ENCODE results near the gene MS4A15. TPM values are rescaled to one million over a fixed set of nuclear protein-coding genes. Genes with fewer than 3 reads are reported as not detected.
"Not testable (repeated sequence)": the region's sequence is repeated elsewhere in the genome, so short reads cannot be mapped to it uniquely, and the experiment has no call there.

MS4A15 gene
- total RNA-seq: not detected

- 55 to 58% methylated on average over 9 of the region's 14 CpGs for WGBS, 2 donors
Observed at GRCh38 chr11:60756307-60757032, at the start of gene MS4A15. MS4A15 (plus strand) TSS chr11:60756867; CDS start chr11:60763734, 6,867 bp downstream.

GRCh38 chr11:60706931-60707330 is 49.7 kb upstream of the MS4A15 start:
- DNase-seq: no peak
- H3K27ac ChIP-seq: no peak overlapping the region
- intact Hi-C loops (cut with DNase I): no loop called here
- no peak overlapping the region for H3K4me3 ChIP-seq
- H3K36me3 ChIP-seq: no peaks in the 10 kb centered on the region
- no peak for TF ChIP-seq POLR2A (IDR thresholded peaks at IDR 0.05)
- no peak for TF ChIP-seq CTCF (IDR thresholded peaks at IDR 0.05)
- H3K9me3 ChIP-seq: no peaks in the 10 kb centered on the region
- 60 to 78% methylated on average over 5 of the region's 5 CpGs for WGBS, 2 donors
- H3K27me3 ChIP-seq: no peaks in the 10 kb centered on the region
- H3K4me1 ChIP-seq: no peaks in the 10 kb centered on the region

More at GRCh38 chr11:60756307-60757032, at the start of gene MS4A15:
- Histone ChIP-seq H3K27me3 (peaks cover 0 to 38% (median 0%) of the 10 kb centered on the region in 4 donors), H3K4me3 (no peak within 1 kb of the TSS), H3K27ac (no peak within 1 kb of the TSS), H3K4me1 (no peaks in the 10 kb centered on the region), H3K36me3 (no peaks in the 10 kb centered on the region), H3K9me3 (no peaks in the 10 kb centered on the region)
- no peak for TF ChIP-seq POLR2A (IDR thresholded peaks at IDR 0.05)
- peak in 1 of 6 experiments; percentile 22 for TF ChIP-seq CTCF (IDR thresholded peaks at IDR 0.05)
- intact Hi-C loops (cut with DNase I): no loop called here
- DNase-seq: no peak

GRCh38 chr11:60710482-60710881 is 46.2 kb upstream of the MS4A15 start:
- WGBS, 2 donors: 57 to 76% methylated on average over 4 of the region's 4 CpGs
- H3K9me3 ChIP-seq: no peaks in the 10 kb centered on the region
- DNase-seq: no peak
- no peaks in the 10 kb centered on the region for H3K36me3 ChIP-seq
- H3K4me3 ChIP-seq: no peak overlapping the region
- no peaks in the 10 kb centered on the region for H3K4me1 ChIP-seq
- TF ChIP-seq CTCF (IDR thresholded peaks at IDR 0.05) (peak in 1 of 6 experiments; percentile 12), POLR2A (IDR thresholded peaks at IDR 0.05) (no peak)
- intact Hi-C loops (cut with DNase I): no loop called here
- H3K27ac ChIP-seq: no peak overlapping the region
- no peaks in the 10 kb centered on the region for H3K27me3 ChIP-seq

- 48 to 76% methylated on average over 2 to 4 of the region's 4 CpGs for WGBS, 2 donors
- TF ChIP-seq POLR2A (IDR thresholded peaks at IDR 0.05): no peak
- TF ChIP-seq CTCF (IDR thresholded peaks at IDR 0.05): no peak
- no peaks in the 10 kb centered on the region for H3K4me1 ChIP-seq
Observed at GRCh38 chr11:60711276-60711675, 45.4 kb upstream of the MS4A15 start.

GRCh38 chr11:60713423-60713822 is 43.2 kb upstream of the MS4A15 start:
- H3K9me3 ChIP-seq; H3K27ac ChIP-seq; H3K4me1 ChIP-seq; DNase-seq; intact Hi-C loops (cut with DNase I); H3K27me3 ChIP-seq; H3K36me3 ChIP-seq; H3K4me3 ChIP-seq: not testable (repeated sequence)
- 74 to 89% methylated on average over 5 to 6 of the region's 6 CpGs for WGBS, 2 donors

More at GRCh38 chr11:60711276-60711675, 45.4 kb upstream of the MS4A15 start:
- H3K27me3 ChIP-seq: no peaks in the 10 kb centered on the region
- H3K4me3 ChIP-seq: no peak overlapping the region
- intact Hi-C loops (cut with DNase I): no loop called here
- no peaks in the 10 kb centered on the region for H3K9me3 ChIP-seq
- no peak overlapping the region for H3K27ac ChIP-seq
- DNase-seq: no peak
- no peaks in the 10 kb centered on the region for H3K36me3 ChIP-seq

Data from esophagus squamous epithelium (tissue), 5 donors.